DND-41 (cell line): ENCODE results near the gene TMEM248.

ENCODE experiments used
- EZH2 ChIP-seq: IDR thresholded peaks from 3 replicates; pipeline ENCODE4 v1.6.1; 2012; ENCODE audit warnings: borderline replicate concordance, low read depth, mild to moderate bottlenecking, moderate library complexity, low read length, inconsistent platforms; ENCODE audit not compliant: severe bottlenecking
- TF ChIP-seq, protein P1 (sequence below): IDR thresholded peaks from 2 replicates; pipeline ENCODE4 v1.5.1; 2012; ENCODE audit warnings: borderline replicate concordance, low read length, moderate library complexity, mild to moderate bottlenecking; ENCODE audit not compliant: poor library complexity, severe bottlenecking; ENCODE audit errors: extremely low read depth

DNA sequence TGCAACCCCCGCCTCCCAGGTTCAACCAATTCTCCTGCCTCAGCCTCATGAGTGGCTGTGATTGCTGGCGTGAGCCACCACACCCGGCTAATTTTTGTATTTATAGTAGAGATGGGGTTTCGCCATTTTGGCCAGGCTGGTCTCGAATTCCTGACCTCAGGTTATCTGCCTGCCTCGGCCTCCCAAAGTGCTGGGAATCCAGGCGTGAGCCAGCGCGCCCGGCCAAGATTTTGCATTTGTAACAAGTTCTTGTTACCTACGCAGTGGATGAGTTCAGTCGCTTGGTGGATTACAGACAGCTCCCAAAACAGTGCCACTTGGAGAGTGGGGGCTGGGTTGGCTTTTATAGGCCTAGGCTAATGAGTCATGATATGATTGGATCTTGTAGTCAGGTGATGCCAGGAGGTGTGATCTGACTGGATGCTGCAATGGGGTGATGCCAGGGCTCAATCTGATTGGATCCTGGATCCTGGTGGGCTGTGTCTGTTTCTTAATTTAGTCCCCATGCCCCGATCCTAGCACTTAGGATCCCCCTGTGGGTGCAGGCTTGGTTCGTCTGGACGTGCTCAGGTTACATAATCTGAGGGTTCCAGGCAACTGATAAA, 54.1 kb downstream of the TMEM248 start:
- TF ChIP-seq, protein P1, sequence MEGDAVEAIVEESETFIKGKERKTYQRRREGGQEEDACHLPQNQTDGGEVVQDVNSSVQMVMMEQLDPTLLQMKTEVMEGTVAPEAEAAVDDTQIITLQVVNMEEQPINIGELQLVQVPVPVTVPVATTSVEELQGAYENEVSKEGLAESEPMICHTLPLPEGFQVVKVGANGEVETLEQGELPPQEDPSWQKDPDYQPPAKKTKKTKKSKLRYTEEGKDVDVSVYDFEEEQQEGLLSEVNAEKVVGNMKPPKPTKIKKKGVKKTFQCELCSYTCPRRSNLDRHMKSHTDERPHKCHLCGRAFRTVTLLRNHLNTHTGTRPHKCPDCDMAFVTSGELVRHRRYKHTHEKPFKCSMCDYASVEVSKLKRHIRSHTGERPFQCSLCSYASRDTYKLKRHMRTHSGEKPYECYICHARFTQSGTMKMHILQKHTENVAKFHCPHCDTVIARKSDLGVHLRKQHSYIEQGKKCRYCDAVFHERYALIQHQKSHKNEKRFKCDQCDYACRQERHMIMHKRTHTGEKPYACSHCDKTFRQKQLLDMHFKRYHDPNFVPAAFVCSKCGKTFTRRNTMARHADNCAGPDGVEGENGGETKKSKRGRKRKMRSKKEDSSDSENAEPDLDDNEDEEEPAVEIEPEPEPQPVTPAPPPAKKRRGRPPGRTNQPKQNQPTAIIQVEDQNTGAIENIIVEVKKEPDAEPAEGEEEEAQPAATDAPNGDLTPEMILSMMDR = no peak
- TF ChIP-seq EZH2 = no peak
